ENCODE measurements around the gene NEIL3.

DNA sequence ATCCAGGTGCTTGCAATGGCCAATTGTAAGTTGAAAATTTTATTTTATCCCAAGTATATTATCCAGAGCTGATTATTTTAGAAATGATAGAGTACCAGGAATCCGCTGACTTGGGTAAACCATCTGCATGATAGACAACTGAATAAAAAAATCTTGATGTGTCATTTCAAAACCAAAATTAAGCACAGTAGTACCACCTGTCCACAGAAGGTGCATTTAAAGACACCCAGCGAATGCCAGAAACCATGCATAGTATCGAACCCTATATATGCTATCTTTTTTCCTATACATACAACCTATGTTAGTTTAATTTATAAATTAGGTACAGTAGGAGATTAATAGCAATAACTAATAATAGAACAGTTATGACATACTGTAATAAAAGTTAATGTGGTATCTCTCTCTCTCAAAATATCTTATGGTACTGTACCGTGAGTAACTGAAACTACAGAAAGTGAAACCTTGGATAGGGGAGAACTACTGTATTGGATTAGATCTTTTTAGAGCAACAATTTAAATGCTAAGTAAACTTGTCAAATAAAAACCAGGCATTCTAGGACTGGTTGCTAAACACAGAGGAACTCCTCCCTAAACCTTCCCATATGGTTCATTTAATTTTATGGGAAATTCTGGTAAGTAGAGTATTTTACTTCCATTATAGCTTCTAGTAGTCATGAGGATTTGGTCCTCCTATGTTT is 6.2 kb downstream of the NEIL3 start:
- TF ChIP-seq CTCF (IDR thresholded peaks at IDR 0.05) (no peak), POLR2A (IDR thresholded peaks at IDR 0.05) (no peak)
